ENCODE measurements around the gene FCER2.

FCER2 gene

DNA sequence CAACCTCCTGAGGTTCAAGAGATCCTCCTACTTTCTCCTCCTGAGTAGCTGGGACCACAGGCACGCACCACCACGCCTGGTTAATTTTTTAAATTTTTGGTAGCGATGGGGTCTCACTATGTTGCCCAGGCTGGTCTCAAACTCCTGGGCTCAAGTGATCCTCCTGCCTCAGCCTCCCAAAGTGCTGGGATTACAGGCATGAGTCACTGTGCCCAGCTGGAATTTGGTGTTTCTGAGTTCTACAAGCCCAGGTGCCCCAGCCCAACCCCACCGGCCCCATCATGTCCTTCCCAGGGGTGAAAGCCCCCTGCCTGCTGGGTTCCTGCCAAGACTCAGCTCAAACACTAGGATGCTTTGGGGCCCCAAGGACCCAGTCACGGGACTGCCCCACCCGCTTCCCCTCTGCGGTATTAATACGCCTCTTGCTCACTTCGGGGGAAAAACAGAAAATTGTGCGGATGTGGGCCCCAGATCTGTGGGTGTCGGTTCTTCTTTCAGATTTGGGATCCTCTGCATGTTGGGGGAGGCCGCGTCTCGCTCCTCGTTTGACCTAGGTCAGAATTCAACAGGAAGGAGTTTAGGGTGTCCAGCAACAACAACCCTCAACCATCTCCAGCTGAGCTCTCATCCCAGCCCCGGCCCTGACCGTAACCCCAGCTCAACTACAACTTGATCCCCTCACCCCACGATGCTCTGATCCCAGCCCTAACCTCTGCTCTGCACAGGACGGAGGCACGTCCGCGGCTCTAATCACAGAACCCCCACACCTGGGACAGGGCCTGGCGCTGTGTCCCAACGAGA, 3.7 kb upstream of the FCER2 start:
- peak overlapping the region in 16 of 21 experiments; percentile 12 to 86 (median 58) for H3K27ac ChIP-seq
- H3K4me3 ChIP-seq, result no peak overlapping the region

DNA sequence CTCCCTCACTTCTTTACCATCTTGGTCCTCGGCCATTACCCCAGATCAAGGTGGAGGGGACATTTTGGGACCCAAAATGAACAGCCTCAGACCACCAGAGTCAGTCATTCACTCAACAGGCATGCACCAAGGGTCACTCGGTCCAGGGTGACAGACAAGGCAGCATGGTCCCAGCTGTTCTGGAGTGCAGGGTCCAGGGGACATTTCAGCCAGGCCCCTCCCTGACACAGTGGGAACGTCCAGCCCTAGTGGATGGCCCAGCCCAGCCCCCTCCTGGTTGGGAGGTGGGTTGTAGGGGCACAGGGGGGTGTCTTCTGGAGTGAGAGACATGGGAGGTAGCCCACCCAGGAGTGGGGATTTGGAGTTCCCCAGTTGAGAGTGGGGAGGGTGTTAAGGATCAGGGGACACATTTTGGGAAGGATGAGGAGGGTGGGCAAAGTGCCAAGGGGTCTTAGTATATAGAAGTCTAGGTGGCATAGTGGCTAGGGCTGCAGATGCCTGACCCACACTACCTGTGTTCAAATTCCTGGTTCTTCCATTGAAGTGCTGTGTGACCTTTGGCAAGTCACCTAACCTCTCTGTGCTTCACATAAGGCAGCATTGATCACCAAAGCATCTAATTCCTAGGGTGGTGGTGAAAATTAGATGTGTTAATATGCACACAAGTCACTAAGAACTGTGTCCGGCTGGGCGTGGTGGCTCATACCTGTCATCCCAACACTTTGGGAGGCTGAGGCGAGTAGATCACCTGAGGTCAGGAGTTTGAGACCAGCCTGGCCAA, 2.5 kb upstream of the FCER2 start:
- Histone ChIP-seq H3K27ac (peak overlapping the region in 1 of 21 experiments; percentile 9), H3K4me3 (no peak overlapping the region)

DNA sequence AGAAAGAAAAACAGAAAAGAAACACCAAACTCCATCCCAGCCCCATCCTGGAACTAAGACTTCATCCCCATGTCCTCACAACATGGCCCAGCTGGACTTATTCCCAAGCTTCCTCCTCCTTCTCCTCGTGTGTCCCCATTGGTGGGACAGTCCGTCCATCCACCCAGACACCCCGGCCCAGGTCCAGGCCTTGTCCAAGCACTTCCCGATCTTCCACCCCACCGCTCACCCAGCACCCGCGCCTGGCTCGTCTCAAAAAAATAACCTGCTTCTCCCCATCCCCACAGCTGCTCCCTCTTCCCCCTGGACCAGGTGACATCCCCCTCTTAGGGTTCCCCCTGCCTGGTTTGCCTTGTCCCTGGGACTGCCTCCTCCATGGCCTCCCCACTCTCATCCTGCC, 1.4 kb upstream of the FCER2 start:
- peak overlapping the region in 2 of 21 experiments; percentile 9 to 31 for H3K27ac ChIP-seq
- no peak overlapping the region for H3K4me3 ChIP-seq

DNA sequence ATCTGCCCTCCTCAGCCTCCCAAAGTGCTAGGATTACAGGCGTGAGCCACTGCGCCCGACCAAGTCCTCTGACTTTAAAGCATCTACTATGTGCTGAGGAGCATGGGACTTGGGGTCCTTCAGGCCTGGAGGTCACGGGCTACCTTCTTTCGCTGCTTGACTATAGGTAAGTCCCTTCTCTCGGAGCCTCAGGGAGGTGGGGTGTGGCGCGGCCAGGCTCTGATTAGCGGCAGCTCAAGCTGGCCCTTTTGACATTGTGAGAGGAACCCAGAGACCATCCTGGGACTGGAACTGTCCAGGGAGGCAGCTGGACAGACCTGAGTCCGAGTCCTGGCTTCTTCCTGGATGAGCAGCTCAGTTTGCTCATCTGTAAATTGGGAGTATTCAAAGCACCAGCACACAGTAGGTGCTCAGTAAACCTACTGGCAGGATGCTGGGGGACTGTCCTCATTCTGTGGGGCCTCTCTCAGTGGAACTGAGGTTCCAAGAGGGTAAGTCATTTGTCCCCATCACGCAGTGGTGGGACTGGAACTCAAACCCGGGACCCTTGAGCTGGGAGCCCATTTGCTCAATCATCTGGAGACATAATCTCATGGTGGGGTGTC, 780 bp downstream of the FCER2 start:
- no peak overlapping the region for H3K4me3 ChIP-seq
- H3K27ac ChIP-seq, result no peak overlapping the region

DNA sequence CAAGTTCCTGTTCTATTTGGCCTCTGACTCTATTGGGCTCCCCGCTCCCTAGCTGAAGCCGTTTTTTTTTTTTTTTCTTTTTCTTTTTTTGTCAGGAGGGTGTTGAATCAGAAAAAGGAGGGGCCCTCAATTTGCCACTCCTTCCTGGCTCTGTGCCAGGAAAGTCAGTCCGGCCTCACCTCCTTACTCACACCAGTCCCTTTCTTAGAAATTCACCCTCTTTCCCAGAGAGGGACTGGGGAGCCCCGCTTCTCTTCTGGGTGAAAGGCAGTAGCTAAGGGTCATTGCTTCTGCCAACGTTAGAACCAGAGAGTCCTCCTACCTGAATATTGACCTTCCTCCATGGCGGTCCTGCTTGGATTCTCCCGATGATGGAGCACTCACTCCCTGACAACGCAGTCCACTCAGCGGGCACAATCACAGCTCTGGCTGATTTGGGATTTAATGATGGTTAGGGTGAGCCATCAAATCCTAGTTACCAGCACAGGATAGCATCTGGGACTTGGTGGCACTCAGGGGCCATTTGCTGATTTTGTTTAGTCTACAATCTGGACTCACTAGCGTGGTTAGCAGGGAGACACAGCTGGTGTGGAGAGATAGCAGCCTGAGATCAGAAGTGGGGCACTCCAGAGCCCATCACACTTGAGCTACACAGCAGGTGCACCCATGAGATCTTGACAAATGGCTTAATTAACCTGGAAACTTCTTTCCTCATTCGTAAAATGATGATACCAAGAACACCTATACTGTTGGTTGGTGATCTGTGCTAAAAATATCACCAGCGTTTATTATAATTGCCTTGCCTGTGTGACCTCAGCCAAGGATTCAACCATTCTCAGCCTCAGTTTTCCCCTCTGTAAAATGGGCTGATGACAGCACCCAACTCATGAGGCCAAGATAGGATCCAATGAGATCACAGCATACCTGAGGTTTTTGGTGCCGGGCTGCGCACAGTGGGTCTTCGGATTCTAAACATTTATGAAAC, 2.2 kb downstream of the FCER2 start:
- Histone ChIP-seq H3K27ac (no peak overlapping the region), H3K4me3 (no peak overlapping the region)

DNA sequence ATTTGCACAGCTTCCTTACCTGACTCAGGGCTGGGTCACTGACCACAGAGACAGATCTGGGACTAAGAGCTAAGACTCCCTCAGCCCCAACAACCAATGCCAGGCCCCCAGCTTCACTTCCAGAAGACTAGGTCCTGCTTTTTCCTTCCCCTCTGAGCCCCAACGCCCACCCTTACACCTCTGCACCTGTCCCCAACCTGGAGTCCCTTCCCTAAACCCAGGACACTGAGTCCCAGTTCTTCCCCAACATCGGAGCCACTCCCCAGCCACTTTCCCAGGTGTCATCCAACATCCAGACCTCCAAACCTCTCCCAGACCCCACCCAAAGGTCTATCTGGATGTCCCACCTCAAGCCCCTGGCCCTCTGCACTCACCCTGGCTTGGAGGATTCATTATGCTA, 2.9 kb downstream of the FCER2 start:
- no peak overlapping the region for H3K4me3 ChIP-seq

DNA sequence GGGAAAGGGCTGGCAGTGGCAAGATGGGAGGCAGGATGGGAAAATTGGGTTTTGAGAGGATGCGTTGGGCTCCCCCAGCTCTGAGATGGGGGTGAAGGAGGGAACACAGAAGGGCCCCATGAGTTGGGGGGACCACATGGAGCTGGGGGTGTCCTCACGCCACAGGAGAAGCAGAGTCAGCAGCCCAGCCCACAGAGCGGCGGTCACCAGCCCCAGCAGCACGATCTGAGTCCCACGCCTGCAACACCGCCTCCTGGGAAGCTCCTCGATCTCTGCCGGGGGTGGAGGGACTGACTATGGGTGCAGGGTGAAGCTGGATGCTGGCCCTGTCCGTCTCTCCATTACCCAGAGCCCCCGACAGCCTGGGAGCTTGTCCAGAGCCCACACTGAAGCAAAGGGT, 3.3 kb downstream of the FCER2 start:
- H3K27ac ChIP-seq, result no peak overlapping the region
- H3K4me3 ChIP-seq, result no peak overlapping the region

More for the DNA sequence above, 2.9 kb downstream of the FCER2 start:
- no peak overlapping the region for H3K27ac ChIP-seq

DNA sequence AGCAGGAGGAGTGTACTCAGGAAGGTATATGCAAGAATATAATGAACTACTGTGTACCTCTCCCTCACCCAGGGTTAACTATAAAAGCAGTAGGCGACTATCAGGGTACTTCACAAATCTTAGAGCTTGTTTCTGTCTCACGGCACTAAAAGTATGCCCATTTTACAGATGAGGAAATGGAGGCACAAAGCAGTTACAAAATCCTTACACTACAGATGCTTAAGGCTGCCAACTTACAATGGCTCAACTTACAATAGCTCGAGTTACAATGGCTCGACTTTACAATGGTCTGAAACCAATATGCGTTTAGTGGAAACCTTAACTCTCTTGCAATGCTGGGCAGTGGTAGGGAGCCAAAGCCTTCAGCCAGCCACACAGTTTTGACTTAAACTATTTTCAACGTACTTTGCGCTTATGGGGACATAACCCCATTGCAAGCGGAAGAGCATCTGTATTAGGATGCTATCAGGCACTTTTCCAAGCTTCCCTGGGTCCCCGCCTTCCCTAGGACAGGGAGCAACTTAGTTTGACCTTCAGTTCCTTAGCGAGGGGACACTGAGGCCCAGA, 4.1 kb downstream of the FCER2 start:
- no peak overlapping the region for H3K27ac ChIP-seq

DNA sequence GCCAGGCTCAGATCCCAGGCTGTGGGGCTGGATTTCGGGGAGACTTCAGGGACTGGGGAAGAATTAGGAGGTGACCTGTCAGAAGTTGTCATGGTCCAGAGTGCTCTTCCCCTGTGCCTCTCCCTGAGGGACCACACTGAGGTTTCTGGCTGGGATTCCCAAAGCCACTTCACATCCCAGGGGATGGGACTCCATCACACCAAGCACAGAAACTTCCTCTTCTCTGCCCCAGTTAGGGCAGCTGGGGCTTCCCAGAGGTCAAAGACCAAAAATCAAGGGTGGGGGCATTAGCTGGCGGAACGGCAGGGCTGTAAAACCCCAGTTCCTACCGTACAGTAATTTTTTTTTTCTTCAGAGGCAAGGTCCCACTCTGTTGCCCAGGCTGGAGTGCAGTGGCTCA, 7.4 kb downstream of the FCER2 start:
- no peak overlapping the region for H3K4me3 ChIP-seq
- no peak overlapping the region for H3K27ac ChIP-seq

More for the DNA sequence above, 4.1 kb downstream of the FCER2 start:
- no peak overlapping the region for H3K4me3 ChIP-seq

DNA sequence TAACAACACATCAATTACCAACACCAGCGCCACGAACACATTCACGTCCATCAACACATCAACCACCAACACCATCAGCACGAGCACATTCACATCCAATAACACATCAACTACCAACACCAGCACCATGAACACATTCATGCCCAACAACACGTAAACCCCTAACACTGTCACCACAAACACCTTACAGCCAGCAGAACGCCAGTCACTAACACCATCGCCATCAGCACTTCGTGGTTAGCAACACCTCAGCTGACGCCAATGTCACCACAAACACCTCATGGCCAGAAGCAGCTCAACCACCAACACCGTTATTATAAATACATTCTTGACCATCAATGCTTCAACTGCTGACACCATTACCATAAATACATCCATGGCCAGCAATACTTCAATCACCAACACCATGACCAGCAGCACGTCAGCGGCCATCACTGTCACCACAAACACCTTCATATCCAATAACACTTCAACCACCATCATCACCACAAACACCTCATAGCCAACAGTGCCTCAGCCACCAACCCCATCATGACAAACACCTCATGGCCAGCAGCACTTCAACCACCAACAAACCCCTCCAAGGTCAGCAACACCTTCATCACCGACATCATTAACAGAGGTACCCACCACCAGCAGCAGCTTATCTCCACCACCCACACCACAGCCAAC, 9.4 kb downstream of the FCER2 start:
- no peak overlapping the region for H3K27ac ChIP-seq

DNA sequence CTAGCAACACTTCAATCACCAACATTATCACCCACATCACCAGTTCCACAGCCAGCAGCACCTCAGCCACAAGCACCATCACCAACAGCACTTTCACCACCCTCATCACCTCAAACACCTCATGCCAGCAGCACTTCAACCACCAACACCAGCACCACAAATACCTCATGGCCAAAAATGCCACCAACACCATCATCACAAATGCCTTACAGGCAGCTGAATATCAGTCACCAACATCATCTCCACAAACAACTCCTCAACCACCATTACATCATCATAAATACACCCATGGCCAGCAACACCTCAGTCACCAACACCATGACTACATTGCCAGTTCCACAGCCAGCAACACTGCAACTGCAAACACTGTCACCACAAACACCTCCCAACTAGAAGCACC, 10.4 kb downstream of the FCER2 start:
- Histone ChIP-seq H3K27ac (no peak overlapping the region), H3K4me3 (no peak overlapping the region)

More for the DNA sequence above, 9.4 kb downstream of the FCER2 start:
- no peak overlapping the region for H3K4me3 ChIP-seq

DNA sequence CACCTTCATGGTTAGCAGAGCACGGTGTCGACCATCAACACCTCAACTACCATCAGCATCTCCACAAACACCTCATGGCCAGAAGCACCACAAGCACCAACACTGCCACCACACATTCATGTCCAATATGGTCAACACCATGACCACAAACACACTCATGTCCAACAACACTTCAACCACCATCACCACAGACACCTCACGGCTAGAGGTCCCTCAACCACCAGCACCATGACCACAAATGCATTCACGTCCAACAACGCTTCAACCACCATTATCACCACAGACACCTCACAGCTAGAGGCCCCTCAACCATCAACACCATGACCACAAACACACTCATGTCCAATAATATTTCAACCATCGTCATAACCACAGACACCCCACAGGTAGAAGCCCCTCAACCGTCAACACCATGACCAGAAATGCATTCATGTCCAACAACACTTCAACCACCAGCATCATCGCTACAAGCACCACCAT, 11.1 kb downstream of the FCER2 start:
- Histone ChIP-seq H3K4me3 (no peak overlapping the region), H3K27ac (no peak overlapping the region)

DNA sequence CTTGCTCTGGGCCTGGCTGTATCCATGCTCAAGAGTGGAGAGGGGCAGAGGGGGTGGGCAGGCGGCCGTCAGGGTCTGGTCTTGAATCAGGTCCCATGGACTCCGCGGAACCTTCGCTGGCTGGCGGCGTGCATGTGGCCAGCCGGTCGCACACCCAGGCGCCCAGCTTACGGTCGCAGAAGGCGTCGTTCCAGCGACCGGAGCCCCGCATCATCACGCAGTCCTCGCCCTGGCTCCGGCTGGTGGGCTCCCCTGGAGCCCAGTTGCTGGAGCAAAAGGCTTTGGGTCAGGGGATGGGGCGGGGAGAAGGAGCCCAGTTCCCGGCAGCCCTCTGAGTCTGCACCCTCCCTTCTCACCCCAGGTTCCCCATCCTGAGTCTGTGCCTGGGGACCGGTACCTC, 12.8 kb downstream of the FCER2 start:
- Histone ChIP-seq H3K4me3 (no peak overlapping the region), H3K27ac (no peak overlapping the region)

DNA sequence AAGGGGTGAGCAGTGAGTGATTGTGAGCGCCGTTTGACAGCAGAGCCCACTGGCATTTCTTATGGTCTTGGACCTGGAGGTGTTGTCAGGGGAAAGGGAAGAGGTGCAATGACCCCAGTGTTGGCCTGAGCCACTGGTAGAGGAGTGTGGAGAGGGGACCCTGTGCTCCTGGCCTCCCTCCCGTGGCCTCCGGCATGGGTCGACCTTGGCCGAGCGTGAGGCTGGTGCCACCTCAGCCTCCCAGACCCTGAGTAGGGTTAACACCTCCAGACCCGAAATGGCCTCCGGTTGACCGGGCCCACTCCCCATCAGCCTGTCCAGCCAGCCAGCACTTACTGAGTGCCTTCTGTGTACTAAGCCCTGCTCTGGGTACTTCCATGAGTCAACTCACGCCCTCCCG, 14.8 kb downstream of the FCER2 start:
- Histone ChIP-seq H3K4me3 (no peak overlapping the region), H3K27ac (no peak overlapping the region)

DNA sequence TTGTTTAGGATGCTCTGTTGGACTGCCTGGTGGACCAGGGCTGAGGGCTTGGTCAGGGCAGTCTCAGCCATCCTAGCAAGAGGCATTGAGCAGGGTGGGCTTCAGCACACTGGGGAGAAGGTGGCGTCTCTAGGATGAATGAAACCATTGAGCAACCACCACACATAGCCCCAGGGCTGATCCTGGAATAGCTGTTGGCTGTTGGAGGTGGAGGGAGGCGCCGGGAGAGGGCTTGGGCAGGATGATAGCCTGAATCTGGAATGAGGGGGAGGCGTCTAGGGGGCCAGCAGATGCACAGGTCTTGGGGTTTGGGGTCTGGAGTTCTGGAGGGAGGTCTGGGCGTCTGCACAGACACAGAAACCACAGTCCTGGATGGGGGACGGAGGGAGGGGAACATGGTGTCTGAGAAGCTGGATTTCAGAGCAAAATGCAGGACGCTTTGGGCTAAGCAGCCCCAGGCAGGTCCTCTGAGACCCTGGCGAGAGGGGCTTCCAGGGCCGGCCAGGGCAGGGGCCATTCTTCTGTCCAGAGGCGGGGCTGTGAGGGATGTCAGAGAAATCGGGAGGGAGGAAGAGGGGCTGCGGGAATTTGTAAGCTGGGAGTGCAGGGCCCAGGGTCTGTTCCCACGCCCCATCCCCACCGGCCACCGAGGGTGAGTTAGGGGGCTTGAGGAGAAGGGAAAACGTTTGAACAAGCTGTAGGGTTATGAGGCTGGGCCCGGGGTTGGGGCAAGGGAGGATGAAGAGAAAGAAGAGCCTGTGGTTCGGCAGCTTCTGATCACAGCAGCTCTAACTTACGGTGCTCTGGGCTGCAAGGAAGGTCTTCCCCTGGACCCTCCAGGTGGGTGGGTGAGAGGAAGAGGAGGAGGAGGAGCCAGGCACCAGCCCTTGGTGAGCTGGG, 16.1 kb downstream of the FCER2 start:
- no peak overlapping the region for H3K27ac ChIP-seq
- H3K4me3 ChIP-seq, result no peak overlapping the region

DNA sequence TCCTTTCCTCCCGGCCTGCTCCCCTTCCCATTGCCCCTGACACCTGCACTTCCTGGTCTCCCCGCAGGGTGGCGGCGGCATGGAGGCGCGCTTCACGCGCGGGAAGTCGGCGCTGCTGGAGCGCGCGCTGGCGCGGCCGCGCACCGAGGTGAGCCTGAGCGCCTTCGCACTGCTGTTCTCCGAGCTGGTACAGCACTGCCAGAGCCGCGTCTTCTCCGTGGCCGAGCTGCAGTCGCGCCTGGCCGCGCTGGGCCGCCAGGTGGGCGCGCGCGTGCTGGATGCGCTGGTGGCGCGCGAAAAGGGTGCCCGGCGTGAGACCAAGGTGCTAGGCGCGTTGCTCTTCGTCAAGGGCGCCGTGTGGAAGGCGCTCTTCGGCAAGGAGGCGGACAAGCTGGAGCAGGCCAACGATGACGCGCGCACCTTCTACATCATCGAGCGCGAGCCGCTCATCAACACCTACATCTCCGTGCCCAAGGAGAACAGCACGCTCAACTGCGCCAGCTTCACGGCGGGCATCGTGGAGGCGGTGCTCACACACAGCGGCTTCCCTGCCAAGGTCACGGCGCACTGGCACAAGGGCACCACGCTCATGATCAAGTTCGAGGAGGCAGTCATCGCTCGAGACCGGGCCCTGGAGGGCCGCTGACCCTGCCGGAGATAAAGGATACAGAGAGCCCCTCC, 19.6 kb downstream of the FCER2 start:
- peak overlapping the region in 4 of 7 experiments; percentile 90 to 100 (median 98) for H3K4me3 ChIP-seq
- H3K27ac ChIP-seq, result peak overlapping the region in 10 of 21 experiments; percentile 89 to 99 (median 96)

All from skin epidermis (tissue), 12 donors.